GM12874 (cell line): Measurements from ENCODE around the gene PRKAR1B.

Experiments used
- TF ChIP-seq, protein P1 (sequence below): IDR thresholded peaks from 2 replicates; pipeline ENCODE4 v1.5.1; 2011; ENCODE audit warnings: low read depth, mild to moderate bottlenecking, control low read depth, low read length, moderate library complexity; ENCODE audit not compliant: insufficient read depth

The PRKAR1B gene

DNA sequence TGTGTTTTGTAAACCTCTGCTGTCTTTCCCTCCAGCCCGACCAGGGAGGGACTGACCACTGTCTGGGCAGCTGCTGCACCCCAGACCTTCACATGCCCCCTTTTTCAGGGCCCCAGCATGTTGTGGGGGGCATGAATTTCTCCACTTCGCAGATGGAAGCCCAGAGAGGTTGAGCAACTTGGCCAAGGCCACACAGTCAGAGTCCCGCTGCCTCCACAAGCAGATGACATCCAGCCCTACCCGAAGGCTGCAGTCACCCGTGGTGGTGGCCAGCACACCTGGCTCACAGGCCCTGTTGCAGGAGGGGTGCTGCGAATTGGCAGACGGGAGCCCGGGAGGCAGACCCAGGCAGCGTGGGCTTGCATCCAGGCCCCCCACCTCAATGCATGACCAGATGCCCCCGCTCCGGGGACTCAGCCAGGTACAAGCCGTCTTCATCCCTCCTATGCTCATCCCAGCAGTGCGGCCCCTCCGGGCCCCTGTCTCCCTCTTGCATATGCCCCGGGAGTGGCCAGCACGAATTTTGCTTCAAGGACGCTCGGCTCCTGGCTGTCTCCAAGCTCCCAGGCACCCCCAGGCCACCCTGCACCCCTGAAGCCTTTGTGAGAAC lies 171.4 kb downstream of the PRKAR1B start:
- TF ChIP-seq, protein P1, sequence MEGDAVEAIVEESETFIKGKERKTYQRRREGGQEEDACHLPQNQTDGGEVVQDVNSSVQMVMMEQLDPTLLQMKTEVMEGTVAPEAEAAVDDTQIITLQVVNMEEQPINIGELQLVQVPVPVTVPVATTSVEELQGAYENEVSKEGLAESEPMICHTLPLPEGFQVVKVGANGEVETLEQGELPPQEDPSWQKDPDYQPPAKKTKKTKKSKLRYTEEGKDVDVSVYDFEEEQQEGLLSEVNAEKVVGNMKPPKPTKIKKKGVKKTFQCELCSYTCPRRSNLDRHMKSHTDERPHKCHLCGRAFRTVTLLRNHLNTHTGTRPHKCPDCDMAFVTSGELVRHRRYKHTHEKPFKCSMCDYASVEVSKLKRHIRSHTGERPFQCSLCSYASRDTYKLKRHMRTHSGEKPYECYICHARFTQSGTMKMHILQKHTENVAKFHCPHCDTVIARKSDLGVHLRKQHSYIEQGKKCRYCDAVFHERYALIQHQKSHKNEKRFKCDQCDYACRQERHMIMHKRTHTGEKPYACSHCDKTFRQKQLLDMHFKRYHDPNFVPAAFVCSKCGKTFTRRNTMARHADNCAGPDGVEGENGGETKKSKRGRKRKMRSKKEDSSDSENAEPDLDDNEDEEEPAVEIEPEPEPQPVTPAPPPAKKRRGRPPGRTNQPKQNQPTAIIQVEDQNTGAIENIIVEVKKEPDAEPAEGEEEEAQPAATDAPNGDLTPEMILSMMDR: no peak

DNA sequence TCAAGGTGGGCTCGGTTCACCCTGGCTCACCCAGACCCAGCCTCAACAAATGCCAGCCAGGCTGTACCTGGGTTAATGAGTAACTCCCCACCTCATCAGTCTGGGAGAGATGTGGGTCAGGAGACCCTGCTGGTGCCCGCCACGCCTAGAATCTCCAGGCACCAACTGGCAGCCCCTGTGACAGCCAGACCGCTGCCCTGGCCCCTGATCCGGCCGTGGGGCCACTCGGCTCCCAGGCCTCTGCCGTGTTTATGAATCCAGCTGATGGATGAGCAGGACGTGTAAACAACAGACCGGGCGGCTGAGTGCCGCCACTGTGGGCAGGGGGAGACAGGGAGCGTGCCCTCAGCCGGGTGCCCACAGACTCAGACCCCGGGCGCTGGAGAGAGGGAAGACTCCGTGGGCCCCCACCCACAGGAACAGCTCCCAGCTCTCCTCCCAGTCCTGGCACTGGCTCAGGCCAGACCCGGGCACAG lies 173.4 kb downstream of the PRKAR1B start:
- TF ChIP-seq, protein P1: no peak

DNA sequence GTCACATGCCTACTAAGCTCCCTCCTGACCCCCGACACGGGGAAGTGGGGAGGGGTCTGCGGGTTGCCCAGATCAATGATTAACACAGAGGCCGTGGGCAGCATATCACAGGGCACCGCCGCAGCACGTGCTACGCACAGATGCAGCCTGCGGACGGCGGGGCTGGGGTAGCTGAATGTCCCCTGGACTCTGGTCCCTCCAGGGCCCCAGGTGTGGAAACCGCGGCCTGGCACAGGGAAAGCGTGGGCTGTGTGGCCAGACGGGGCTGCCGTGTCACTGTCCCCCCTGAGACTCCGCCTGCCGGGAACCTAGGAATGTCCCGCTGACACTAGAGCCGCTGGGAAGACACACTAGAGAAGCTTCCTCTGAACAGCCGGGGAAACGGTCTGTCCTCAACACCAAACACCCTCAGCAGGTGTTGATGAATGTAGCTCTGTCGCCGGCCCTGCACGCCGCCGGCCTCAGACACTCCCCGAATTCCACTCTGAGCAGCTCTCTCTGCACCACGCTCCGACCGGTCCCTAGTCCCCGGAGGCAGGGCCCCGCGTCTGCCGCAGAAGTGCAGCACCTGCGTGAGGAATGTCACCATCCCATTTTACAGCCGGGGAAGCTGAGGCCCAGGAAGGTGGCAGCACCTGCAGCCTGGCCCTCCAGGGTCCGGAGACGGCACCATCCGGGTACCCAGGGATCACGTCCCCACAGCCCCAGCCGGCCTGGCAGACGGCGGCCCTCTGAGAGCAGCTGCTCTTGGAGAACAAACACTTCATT lies 174.0 kb downstream of the PRKAR1B start:
- TF ChIP-seq, protein P1: no peak

DNA sequence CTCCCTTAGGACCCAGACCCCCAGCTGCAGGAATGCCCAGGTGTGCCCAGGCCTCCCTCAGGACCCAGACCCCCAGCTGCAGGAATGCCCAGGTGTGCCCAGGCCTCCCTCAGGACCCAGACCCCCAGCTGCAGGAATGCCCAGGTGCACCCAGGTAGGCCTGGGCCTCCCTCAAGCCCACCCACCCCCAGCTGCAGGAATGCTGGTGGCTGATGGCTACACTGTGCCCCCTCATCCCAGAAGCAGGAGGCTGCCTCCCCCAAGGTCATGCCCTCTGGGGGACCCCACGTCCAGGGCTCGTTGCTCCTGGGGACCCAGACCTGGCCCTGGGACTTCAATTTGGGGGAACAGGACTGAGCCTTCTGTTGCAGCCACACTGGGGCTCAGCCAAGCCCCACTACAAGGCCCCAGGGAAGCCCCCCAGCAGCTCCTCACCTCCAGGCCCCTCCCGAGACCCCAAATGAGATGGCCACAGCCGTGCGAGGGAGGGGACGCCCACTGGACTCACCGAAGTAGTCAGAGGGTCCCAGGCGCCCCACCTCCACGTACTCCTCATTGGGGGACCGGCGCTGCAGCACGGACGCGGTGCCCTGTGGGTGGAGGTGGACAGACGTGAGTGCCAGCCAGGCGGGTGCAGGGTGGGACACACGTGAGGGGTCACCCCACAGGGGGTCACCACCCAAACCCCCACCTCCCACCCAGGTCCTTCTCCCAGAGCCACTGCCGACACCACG lies 176.0 kb downstream of the PRKAR1B start:
- TF ChIP-seq, protein P1: no peak

DNA sequence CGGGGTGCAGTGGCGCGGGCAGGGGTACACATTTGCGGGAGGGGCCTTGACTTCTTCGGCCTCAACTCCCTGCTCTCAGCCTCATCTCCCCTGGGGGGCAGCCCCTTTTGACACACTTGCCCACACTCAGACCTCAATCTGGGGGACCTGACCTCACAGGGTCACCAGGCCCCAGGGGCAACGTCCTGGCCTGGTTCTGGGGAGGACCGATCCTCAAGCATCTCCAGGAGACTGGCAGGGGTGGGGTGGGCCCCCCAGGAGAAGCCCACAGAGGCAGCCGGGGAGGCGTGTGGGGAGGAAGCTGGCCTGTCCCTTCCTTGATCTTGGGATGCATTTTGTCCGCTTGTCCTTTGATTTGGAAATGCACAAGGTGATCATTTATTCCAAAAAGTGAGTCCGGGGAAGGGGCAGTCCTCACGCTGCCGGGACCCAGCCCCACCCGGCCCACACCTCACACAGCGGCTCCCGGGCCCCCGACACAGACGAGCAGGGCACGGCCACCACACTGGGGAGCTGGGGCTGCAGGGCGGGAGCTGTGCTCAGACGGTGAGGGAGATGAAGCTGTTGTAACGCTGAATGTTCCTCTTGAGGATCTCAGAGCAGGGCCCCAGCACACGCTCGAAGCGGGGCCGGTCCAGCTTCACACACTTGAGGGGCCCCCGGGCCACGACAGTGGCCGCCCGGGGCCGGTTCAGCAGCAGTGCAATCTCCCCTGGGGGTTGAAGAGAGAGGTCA lies 177.0 kb downstream of the PRKAR1B start:
- TF ChIP-seq, protein P1: no peak

DNA sequence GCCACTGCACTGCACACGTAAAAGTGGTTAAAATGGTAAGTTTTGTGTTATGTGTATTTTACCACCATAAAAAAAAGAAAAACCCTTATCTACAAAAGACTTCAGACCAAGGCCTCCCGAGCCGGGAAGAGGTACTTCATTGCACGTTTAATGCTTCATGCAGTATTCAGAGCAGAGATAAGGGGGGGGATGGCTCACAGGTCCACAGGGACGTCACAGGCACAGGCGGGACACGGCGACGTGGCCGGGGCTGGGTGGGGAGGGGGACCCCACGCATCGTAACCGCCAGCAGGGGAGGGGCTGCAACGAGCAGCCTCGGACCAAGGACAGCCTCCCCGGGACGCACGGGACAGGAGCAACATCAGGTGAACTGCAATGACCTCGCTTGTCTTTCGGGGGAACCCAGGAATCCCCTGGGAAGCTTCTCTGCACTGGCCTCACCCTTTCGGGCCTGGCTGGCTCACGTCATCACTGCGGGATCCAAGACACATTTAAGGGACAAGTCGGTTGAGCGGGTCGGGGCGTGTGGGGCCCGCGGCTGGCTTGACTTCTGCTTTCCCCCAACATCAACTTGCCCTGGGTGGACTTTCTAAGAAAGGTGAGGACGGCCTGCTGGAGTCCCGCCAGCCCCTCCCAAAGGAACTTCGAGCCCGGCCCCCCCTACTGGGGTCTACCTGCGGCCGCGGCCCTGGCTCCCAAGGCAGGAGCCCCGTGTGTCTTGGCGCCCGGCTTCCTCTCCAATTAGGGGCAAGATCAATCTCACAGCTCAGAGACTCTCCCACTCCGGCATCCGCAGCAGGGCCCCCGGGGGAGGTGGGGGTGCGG lies 177.8 kb downstream of the PRKAR1B start:
- TF ChIP-seq, protein P1: no peak
